Body of pancreas (tissue), 4 donors: ENCODE results near the gene NRP1. TPM values are rescaled to one million over a fixed set of nuclear protein-coding genes. Genes with fewer than 3 reads are reported as not detected.

Source experiments
- ATAC-seq: fragments of 150-250 bp; one replicate; pipeline ENCODE4 v1.9.1; 2016
- DNase-seq, 4 donors: peaks; one replicate each; pipeline ENCODE4 v3.0.0-alpha.2; 2019
- H3K27ac ChIP-seq, 4 donors: fragments of 200-600 bp; sonication (generic); 1 replicate in 3 of 4; 2 replicates in 1 of 4; pipeline versions ENCODE4 v1.5.1 to v1.6.1; 2016 to 2019; ENCODE audit warnings: mild to moderate bottlenecking in 1 of 4, mixed read lengths in 1 of 4, moderate library complexity in 1 of 4
- H3K27me3 ChIP-seq, 2 donors: fragments of 200-600 bp; sonication (generic); one replicate each; pipeline ENCODE4 v1.6.0; 2016; ENCODE audit warnings: mild to moderate bottlenecking in 1 of 2
- H3K36me3 ChIP-seq, 2 donors: fragments of 200-600 bp; sonication (generic); replicated peaks in 1 of 2; 2 replicates each; pipeline ENCODE4 v1.5.1; 2016; ENCODE audit warnings: low read depth in 2 of 2; ENCODE audit not compliant: insufficient read depth in 1 of 2
- H3K4me1 ChIP-seq: fragments of 200-600 bp; sonication (generic); one replicate; pipeline ENCODE4 v1.6.0; 2016
- H3K4me3 ChIP-seq, 2 donors: fragments of 200-600 bp; sonication (generic); 1 replicate in 1 of 2; 2 replicates in 1 of 2; pipeline ENCODE4 v1.5.1; 2016 to 2019
- H3K9me3 ChIP-seq, 3 donors: fragments of 200-600 bp; sonication (generic); 1 replicate in 2 of 3; 2 replicates in 1 of 3; pipeline ENCODE4 v1.5.1; 2016
- CTCF ChIP-seq, 7 experiments: fragments of 450-650 bp in 4 of 7; fragments of 200-600 bp in 3 of 7; sonication (generic) in 3 of 7; IDR thresholded peaks; one replicate each; pipeline ENCODE4 v1.5.1; 2016 to 2019; ENCODE audit warnings: antibody characterized with exemption in 7 of 7
- POLR2A ChIP-seq, 3 donors: fragments of 450-650 bp; IDR thresholded peaks; one replicate each; pipeline ENCODE4 v1.6.1; 2016; ENCODE audit warnings: antibody characterized with exemption in 3 of 3, mild to moderate bottlenecking in 2 of 3
- WGBS, 2 donors: methylation state at CpG; one replicate each; pipeline ENCODE4 v1.1.5; 2017; 5-methylcytosine and 5-hydroxymethylcytosine counted together
- intact Hi-C: fragments of 100-400 bp; cut with DNase I; formaldehyde crosslinking; loops from one replicate; pipeline ENCODE4 v1.15.1; 2023
- total RNA-seq, 2 donors: library from RNA; depleted of rRNA; stranded (reverse); fragments of >200 nt; gene quantifications; one replicate each; pipeline ENCODE4 v1.1.0, GENCODE V29; 2016

The NRP1 gene
- total RNA-seq, 2 donors from 2014 or later, result 37.6 to 62.6 TPM

- TF ChIP-seq CTCF (IDR thresholded peaks at IDR 0.05) (no peak), POLR2A (IDR thresholded peaks at IDR 0.05) (no peak)
- ATAC-seq (no peak), DNase-seq (no peak)
- Histone ChIP-seq H3K27ac (no peak overlapping the region), H3K9me3 (no peaks in the 10 kb centered on the region), H3K4me3 (no peak overlapping the region), H3K27me3 (no peaks in the 10 kb centered on the region), H3K4me1 (no peaks in the 10 kb centered on the region), H3K36me3 (no peaks in the 10 kb centered on the region)
- intact Hi-C loops, result no loop called here
- 64 to 73% methylated on average over 3 to 4 of the region's 4 CpGs for WGBS, 2 donors
Observed at GRCh38 chr10:33358016-33358415, 23.5 kb upstream of the NRP1 start.

- Histone ChIP-seq H3K4me3 (no peak overlapping the region), H3K27me3 (no peaks in the 10 kb centered on the region), H3K27ac (no peak overlapping the region), H3K36me3 (no peaks in the 10 kb centered on the region), H3K4me1 (no peaks in the 10 kb centered on the region), H3K9me3 (no peaks in the 10 kb centered on the region)
- ATAC-seq (no peak), DNase-seq (peak in 1 of 4 donors; percentile 27)
- 44 to 72% methylated on average over 2 of the region's 2 CpGs for WGBS, 2 donors
- intact Hi-C loops, result no loop called here
- TF ChIP-seq CTCF (IDR thresholded peaks at IDR 0.05) (no peak), POLR2A (IDR thresholded peaks at IDR 0.05) (no peak)
Observed at GRCh38 chr10:33355274-33355673, 20.8 kb upstream of the NRP1 start.

GRCh38 chr10:33353853-33354252, 19.4 kb upstream of the NRP1 start:
- Histone ChIP-seq H3K9me3 (no peaks in the 10 kb centered on the region), H3K4me3 (no peak overlapping the region), H3K27ac (no peak overlapping the region), H3K27me3 (no peaks in the 10 kb centered on the region), H3K4me1 (no peaks in the 10 kb centered on the region), H3K36me3 (no peaks in the 10 kb centered on the region)
- 74 to 85% methylated on average over 3 of the region's 3 CpGs for WGBS, 2 donors
- TF ChIP-seq POLR2A (IDR thresholded peaks at IDR 0.05), result no peak
- TF ChIP-seq CTCF (IDR thresholded peaks at IDR 0.05), result no peak
- ATAC-seq (no peak), DNase-seq (no peak)
- intact Hi-C loops, result no loop called here

- Histone ChIP-seq H3K9me3 (no peaks in the 10 kb centered on the region), H3K27me3 (no peaks in the 10 kb centered on the region), H3K27ac (no peak overlapping the region), H3K4me1 (no peaks in the 10 kb centered on the region), H3K36me3 (no peaks in the 10 kb centered on the region), H3K4me3 (no peak overlapping the region)
- ATAC-seq (no peak), DNase-seq (no peak)
- WGBS, 2 donors, result 75 to 85% methylated on average over 8 of the region's 8 CpGs
- intact Hi-C loops, result no loop called here
- TF ChIP-seq CTCF (IDR thresholded peaks at IDR 0.05) (no peak), POLR2A (IDR thresholded peaks at IDR 0.05) (no peak)
Observed at GRCh38 chr10:33353334-33353733, 18.9 kb upstream of the NRP1 start.

GRCh38 chr10:33352615-33353014, 18.1 kb upstream of the NRP1 start:
- DNase-seq, result no peak
- Histone ChIP-seq H3K4me1 (no peaks in the 10 kb centered on the region), H3K4me3 (no peak overlapping the region), H3K9me3 (no peaks in the 10 kb centered on the region), H3K27ac (no peak overlapping the region), H3K27me3 (no peaks in the 10 kb centered on the region), H3K36me3 (no peaks in the 10 kb centered on the region)
- no peak for ATAC-seq
- TF ChIP-seq CTCF (IDR thresholded peaks at IDR 0.05), result no peak
- no peak for TF ChIP-seq POLR2A (IDR thresholded peaks at IDR 0.05)
- WGBS, 2 donors, result 73 to 84% methylated on average over 3 of the region's 3 CpGs
- intact Hi-C loops, result no loop called here
